Mucosa of descending colon (tissue), 3 donors: ENCODE results near the gene MAOA. TPM values are rescaled to one million over a fixed set of nuclear protein-coding genes. Genes with fewer than 3 reads are reported as not detected.

Source experiments
- ATAC-seq: fragments of 200-7000 bp; cut with Tn5 transposase; one replicate; pipeline ENCODE4 v1.9.1; 2020; ENCODE audit warnings: mild to moderate bottlenecking, moderate library complexity
- DNase-seq, 3 donors: peaks; one replicate each; pipeline ENCODE4 v3.0.0-alpha.2; 2020
- H3K36me3 ChIP-seq: fragments of 200-600 bp; one replicate; pipeline ENCODE4 v1.8.0; 2021; ENCODE audit warnings: low read depth, mild to moderate bottlenecking
- H3K4me1 ChIP-seq: fragments of 200-600 bp; one replicate; pipeline ENCODE4 v1.8.0; 2021; ENCODE audit warnings: low read depth, mild to moderate bottlenecking
- H3K4me3 ChIP-seq: fragments of 200-600 bp; one replicate; pipeline ENCODE4 v1.8.0; 2021; ENCODE audit warnings: mild to moderate bottlenecking
- H3K9me3 ChIP-seq: fragments of 200-600 bp; one replicate; pipeline ENCODE4 v1.8.0; 2021; ENCODE audit warnings: mild to moderate bottlenecking
- CTCF ChIP-seq: fragments of 200-600 bp; IDR thresholded peaks from one replicate; pipeline ENCODE4 v1.8.0; 2022; ENCODE audit warnings: antibody characterized with exemption, mild to moderate bottlenecking
- intact Hi-C, 2 donors: fragments of 100-400 bp; cut with DNase I in 1 of 2; cut with micrococcal nuclease in 1 of 2; formaldehyde crosslinking; loops; one replicate each; pipeline versions ENCODE4 v1.11.0 to v1.11.1; 2022; cut with DNase I, micrococcal nuclease
- total RNA-seq, 3 donors: library from RNA; stranded (reverse); fragmentation: NEBNext Ultra II Directional in 2 of 3; extraction: Animal tissue kit (Norgen Biotek cat#: 25700) in 2 of 3; gene quantifications; one replicate each; pipeline versions ENCODE4 v1.2.1 to v1.2.4, GENCODE V29; 2021 to 2023
- donor health status: DM: no; HTN: no; CAD: no; lungs with moderate emphysema.
- donor health status: DM: no; HTN: no; CAD: no.
- donor health status: DM: no; HTN: yes; CAD: no.

MAOA gene
- total RNA-seq, 3 donors from 2014 or later = 270 to 401 (median 390) TPM

GRCh38 chrX:43785930-43786591 is 130.0 kb downstream of the MAOA start:
- intact Hi-C loops = no loop called here
- TF ChIP-seq CTCF = no peak
- Histone ChIP-seq H3K9me3 (no peaks in the 10 kb centered on the region), H3K36me3 (no peaks in the 10 kb centered on the region), H3K4me3 (no peak overlapping the region), H3K4me1 (no peaks in the 10 kb centered on the region)
- DNase-seq = peak in 1 of 3 donors; percentile 10
- peak; percentile 81 for ATAC-seq

Other genes starting within 250 kb of the MAOA start
- 10 to 100 TPM in 1 of 3 donors, 1 to 10 TPM in 2; 4.3 to 32.6 (median 6.6) TPM for gene MAOB, start 226.2 kb downstream of the MAOA start, total RNA-seq